ENCODE data around the gene PBX3. TPM values are rescaled to one million over a fixed set of nuclear protein-coding genes. Genes with fewer than 3 reads are reported as not detected.

The PBX3 gene
- total RNA-seq, 1 experiment from 2014 or later, result 38.1 TPM

Other genes with a start within 250 kb of the PBX3 start
- gene MAPKAP1, start 40.2 kb upstream of the PBX3 start, total RNA-seq (2014; rRNA removed), result 146 and 148 TPM in 2 replicates